Endothelial cell (in vitro differentiated cells): ENCODE results near the gene RPL38. TPM values are rescaled to one million over a fixed set of nuclear protein-coding genes. Genes with fewer than 3 reads are reported as not detected.

Experiments used
- DNase-seq: peaks from one replicate; pipeline ENCODE4 v3.0.0; 2021; ENCODE audit warnings: low spot score
- H3K27ac Mint-ChIP-seq: one replicate; pipeline ENCODE4 v1.8.0; 2021; ENCODE audit warnings: mixed read lengths, inconsistent platforms; ENCODE audit not compliant: unreplicated experiment
- H3K27me3 Mint-ChIP-seq: one replicate; pipeline ENCODE4 v1.8.0; 2021; ENCODE audit warnings: mild to moderate bottlenecking, moderate library complexity, mixed read lengths, inconsistent platforms; ENCODE audit not compliant: unreplicated experiment
- H3K36me3 Mint-ChIP-seq: one replicate; pipeline ENCODE4 v1.8.0; 2021; ENCODE audit warnings: mild to moderate bottlenecking, low read depth, mixed read lengths, inconsistent platforms; ENCODE audit not compliant: unreplicated experiment
- H3K4me1 Mint-ChIP-seq: one replicate; pipeline ENCODE4 v1.8.0; 2021; ENCODE audit warnings: mild to moderate bottlenecking, mixed read lengths, inconsistent platforms; ENCODE audit not compliant: unreplicated experiment
- H3K4me3 Mint-ChIP-seq: one replicate; pipeline ENCODE4 v1.8.0; 2021; ENCODE audit warnings: mild to moderate bottlenecking, mixed read lengths, inconsistent platforms; ENCODE audit not compliant: unreplicated experiment
- H3K9me3 Mint-ChIP-seq: one replicate; pipeline ENCODE4 v1.8.0; 2021; ENCODE audit warnings: mixed read lengths, inconsistent platforms; ENCODE audit not compliant: unreplicated experiment
- total RNA-seq: library from RNA; stranded (reverse); fragmentation: NEBNext Ultra II Directional; extraction: Animal tissue kit (Norgen Biotek cat#: 25700); gene quantifications from one replicate; pipeline ENCODE4 v1.2.1, GENCODE V29; 2021; ENCODE audit not compliant: unreplicated experiment
- TF ChIP-seq, protein P1 (sequence below): fragments of 200-600 bp; sonication (generic); IDR thresholded peaks from one replicate; pipeline ENCODE4 v1.5.0; 2021; ENCODE audit warnings: antibody characterized with exemption; ENCODE audit not compliant: unreplicated experiment

RPL38 gene
- total RNA-seq, 1 donor from 2014 or later, result 1,802 TPM

DNA sequence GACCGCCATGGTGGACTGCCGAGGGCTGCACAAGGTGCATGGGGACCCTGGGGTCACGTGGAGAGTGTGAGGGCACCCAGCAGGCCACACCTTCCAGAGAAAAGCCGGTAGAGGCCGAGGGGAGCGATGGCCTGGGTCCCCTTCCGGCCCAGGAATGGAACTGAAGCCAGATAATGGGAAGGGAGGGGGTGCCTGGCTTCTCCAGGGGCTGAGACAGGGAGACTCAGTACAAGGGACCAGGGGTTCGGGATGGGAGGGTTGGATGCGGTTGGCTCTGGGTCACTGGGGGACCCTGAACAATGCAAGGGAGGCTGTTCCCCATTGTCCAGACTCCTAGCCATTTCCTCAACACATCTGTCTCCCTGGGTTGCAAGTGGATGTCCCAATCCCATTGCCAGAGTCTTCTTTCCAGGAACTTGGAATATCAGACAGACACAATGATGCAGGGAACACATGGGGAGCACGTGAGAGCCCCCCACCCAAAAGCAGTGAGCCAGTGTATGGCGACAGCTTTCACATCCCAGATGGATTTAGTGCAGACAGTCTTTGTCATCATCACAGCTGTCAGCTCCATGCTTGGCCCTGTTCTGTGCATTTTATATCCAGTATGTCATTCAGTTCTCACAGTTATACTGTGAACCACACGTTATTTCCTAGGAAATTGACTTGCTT lies 47.0 kb downstream of the RPL38 start:
- TF ChIP-seq, protein P1, sequence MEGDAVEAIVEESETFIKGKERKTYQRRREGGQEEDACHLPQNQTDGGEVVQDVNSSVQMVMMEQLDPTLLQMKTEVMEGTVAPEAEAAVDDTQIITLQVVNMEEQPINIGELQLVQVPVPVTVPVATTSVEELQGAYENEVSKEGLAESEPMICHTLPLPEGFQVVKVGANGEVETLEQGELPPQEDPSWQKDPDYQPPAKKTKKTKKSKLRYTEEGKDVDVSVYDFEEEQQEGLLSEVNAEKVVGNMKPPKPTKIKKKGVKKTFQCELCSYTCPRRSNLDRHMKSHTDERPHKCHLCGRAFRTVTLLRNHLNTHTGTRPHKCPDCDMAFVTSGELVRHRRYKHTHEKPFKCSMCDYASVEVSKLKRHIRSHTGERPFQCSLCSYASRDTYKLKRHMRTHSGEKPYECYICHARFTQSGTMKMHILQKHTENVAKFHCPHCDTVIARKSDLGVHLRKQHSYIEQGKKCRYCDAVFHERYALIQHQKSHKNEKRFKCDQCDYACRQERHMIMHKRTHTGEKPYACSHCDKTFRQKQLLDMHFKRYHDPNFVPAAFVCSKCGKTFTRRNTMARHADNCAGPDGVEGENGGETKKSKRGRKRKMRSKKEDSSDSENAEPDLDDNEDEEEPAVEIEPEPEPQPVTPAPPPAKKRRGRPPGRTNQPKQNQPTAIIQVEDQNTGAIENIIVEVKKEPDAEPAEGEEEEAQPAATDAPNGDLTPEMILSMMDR, result no peak
- Mint-ChIP-seq H3K27ac (peak overlapping the region; percentile 67), H3K4me1 (peaks cover 8% of the 10 kb centered on the region), H3K9me3 (no peaks in the 10 kb centered on the region), H3K36me3 (peaks cover 8% of the 10 kb centered on the region), H3K27me3 (peaks cover 20% of the 10 kb centered on the region), H3K4me3 (no peak overlapping the region)
- DNase-seq, result no peak

DNA sequence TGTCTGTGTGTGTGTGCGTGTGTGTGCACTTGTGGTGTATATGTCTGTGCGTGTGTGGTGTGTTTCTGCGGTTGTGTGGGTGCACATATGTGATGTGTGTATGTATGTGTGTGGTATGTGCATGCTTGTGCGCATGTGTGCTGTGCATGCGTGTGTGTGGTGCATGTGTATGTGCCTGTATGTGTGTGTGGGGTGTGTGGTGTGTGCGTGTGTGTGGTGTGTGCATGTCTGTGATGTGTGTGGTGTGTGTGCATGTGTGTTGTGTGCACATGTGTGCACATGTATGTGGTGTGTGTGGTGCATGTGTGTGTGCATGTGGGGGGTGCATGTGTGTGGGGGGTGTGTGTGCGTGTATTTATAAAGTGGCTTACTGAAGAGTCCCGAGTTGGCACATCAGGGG lies 47.6 kb downstream of the RPL38 start:
- TF ChIP-seq, protein P1, result no peak
- Mint-ChIP-seq H3K27ac (peak overlapping the region; percentile 67), H3K9me3 (no peaks in the 10 kb centered on the region), H3K27me3 (peaks cover 20% of the 10 kb centered on the region), H3K4me1 (peaks cover 5% of the 10 kb centered on the region), H3K36me3 (peaks cover 8% of the 10 kb centered on the region), H3K4me3 (peak overlapping the region; percentile 60)
- no peak for DNase-seq

DNA sequence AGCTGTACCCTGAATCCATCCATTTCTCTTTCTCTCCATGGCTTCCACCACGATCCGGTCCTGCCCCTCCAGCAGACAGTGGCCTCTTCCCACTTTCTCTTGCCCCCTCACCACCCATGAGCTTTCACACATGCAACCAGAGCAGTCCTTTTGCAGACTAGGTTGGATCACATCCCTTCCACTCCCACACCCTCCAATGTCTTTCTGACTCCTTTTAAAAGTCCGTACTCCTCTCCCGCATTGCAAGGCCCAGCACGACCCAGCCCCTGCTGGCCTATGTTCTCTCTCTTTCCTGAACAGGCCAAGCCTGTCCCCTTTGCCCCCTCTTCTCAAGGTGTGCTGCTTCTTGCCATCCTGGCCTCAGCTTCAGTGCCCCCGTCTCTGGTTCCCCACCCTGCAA lies 48.1 kb downstream of the RPL38 start:
- Mint-ChIP-seq H3K4me1 (peaks cover 3% of the 10 kb centered on the region), H3K36me3 (peaks cover 8% of the 10 kb centered on the region), H3K4me3 (no peak overlapping the region), H3K27me3 (peaks cover 20% of the 10 kb centered on the region), H3K27ac (no peak overlapping the region), H3K9me3 (no peaks in the 10 kb centered on the region)
- DNase-seq, result no peak
- TF ChIP-seq, protein P1, result no peak

DNA sequence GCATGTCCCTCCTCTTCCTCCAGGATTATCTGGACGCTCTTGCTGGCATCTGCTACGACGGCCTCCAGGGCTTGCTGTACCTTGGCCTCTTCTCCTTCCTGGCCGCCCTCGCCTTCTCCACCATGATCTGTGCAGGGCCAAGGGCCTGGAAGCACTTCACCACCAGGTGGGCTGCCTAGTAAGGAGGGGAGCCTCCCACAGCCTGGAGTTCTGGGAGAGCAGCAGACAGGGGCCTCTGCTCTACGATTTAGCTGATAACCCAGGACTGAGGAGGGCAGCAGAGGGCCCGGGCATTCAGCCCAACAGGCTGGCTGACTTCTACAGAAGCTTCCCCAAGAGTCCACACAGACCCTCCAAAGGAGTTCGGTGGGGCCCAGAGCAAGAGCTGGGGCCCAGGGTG lies 48.7 kb downstream of the RPL38 start:
- H3K4me3 Mint-ChIP-seq, result no peak overlapping the region
- peaks cover 3% of the 10 kb centered on the region for H3K4me1 Mint-ChIP-seq
- H3K27me3 Mint-ChIP-seq, result peaks cover 19% of the 10 kb centered on the region
- no peak for DNase-seq
- TF ChIP-seq, protein P1, result no peak
- H3K36me3 Mint-ChIP-seq, result peaks cover 8% of the 10 kb centered on the region
- no peak overlapping the region for H3K27ac Mint-ChIP-seq
- H3K9me3 Mint-ChIP-seq, result no peaks in the 10 kb centered on the region

DNA sequence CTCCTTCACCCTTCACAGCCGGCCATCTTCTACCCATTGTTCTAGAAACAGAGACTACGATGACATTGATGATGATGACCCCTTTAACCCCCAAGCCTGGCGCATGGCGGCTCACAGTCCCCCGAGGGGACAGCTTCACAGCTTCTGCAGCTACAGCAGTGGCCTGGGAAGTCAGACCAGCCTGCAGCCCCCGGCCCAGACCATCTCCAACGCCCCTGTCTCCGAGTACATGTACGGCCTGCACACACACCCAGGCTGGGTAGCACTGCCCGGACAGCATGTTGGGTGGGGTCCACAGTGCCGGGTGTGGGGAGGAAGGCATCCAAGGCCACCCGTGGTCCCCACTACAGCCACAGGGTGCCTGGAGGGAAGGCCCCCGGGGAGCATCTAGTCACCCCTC lies 49.6 kb downstream of the RPL38 start:
- peaks cover 15% of the 10 kb centered on the region for H3K27me3 Mint-ChIP-seq
- DNase-seq, result no peak
- peaks cover 8% of the 10 kb centered on the region for H3K36me3 Mint-ChIP-seq
- H3K4me3 Mint-ChIP-seq, result no peak overlapping the region
- TF ChIP-seq, protein P1, result no peak
- H3K27ac Mint-ChIP-seq, result no peak overlapping the region
- H3K9me3 Mint-ChIP-seq, result no peaks in the 10 kb centered on the region
- H3K4me1 Mint-ChIP-seq, result peaks cover 3% of the 10 kb centered on the region
